ENCODE measurements around the gene NUDT22. TPM values are rescaled to one million over a fixed set of nuclear protein-coding genes. Genes with fewer than 3 reads are reported as not detected.

Gene NUDT22
- total RNA-seq, 2 experiments from 2014 or later = 102 to 103 TPM

- peak overlapping the region; percentile 9 for H3K27ac Mint-ChIP-seq
- H3K9me3 Mint-ChIP-seq = no peaks in the 10 kb centered on the region
- H3K4me3 Mint-ChIP-seq = no peak overlapping the region
- ATAC-seq (ENCODE audit: low read depth) = no peak
- H3K4me1 Mint-ChIP-seq = peaks cover 31% of the 10 kb centered on the region
- H3K27me3 Mint-ChIP-seq = no peaks in the 10 kb centered on the region
- H3K36me3 Mint-ChIP-seq = peaks cover 30% of the 10 kb centered on the region
- POLR2A ChIA-PET = interaction anchor here (14.2 kb wide), 1 partner anchor 15 kb away, joined by 246 read pairs; the partner anchor contains the start of gene FERMT3
- DNase-seq = no peak
Observed at GRCh38 chr11:64192434-64192833, 33.6 kb upstream of the NUDT22 start.

GRCh38 chr11:64196626-64197025, 29.4 kb upstream of the NUDT22 start:
- Mint-ChIP-seq H3K4me3 (no peak overlapping the region), H3K4me1 (peaks cover 19% of the 10 kb centered on the region), H3K9me3 (no peaks in the 10 kb centered on the region), H3K27me3 (no peaks in the 10 kb centered on the region), H3K36me3 (peaks cover 30% of the 10 kb centered on the region), H3K27ac (peak overlapping the region; percentile 77)
- DNase-seq = no peak
- no peak for ATAC-seq (ENCODE audit: low read depth)
- POLR2A ChIA-PET = interaction anchor here (0.7 to 14.2 kb wide), 4 partner anchors 11 to 16 kb away, joined by 3 to 246 read pairs (median 4); partner anchors contain the start of genes FERMT3 and STIP1

- no peaks in the 10 kb centered on the region for H3K9me3 Mint-ChIP-seq
- DNase-seq (no peak), ATAC-seq (ENCODE audit: low read depth) (no peak)
- H3K36me3 Mint-ChIP-seq = peaks cover 37% of the 10 kb centered on the region
- no peak overlapping the region for H3K4me3 Mint-ChIP-seq
- no peak overlapping the region for H3K27ac Mint-ChIP-seq
- no peaks in the 10 kb centered on the region for H3K27me3 Mint-ChIP-seq
- POLR2A ChIA-PET = interaction anchor here (0.6 kb wide), 1 partner anchor 12 kb away, joined by 7 read pairs; the partner anchor contains the start of gene STIP1
- peaks cover 17% of the 10 kb centered on the region for H3K4me1 Mint-ChIP-seq
Observed at GRCh38 chr11:64198511-64198910, 27.6 kb upstream of the NUDT22 start.

GRCh38 chr11:64201543-64201942, 24.5 kb upstream of the NUDT22 start:
- no peak for ATAC-seq (ENCODE audit: low read depth)
- no peak overlapping the region for H3K4me3 Mint-ChIP-seq
- H3K4me1 Mint-ChIP-seq = peaks cover 31% of the 10 kb centered on the region
- H3K36me3 Mint-ChIP-seq = peaks cover 38% of the 10 kb centered on the region
- POLR2A ChIA-PET = interaction anchor here (0.6 to 17.3 kb wide), 5 partner anchors 10 to 101 kb away, joined by 3 to 419 read pairs (median 76); partner anchors contain the start of genes DNAJC4, ESRRA, NUDT22 and STIP1
- no peak for DNase-seq
- no peaks in the 10 kb centered on the region for H3K9me3 Mint-ChIP-seq
- H3K27ac Mint-ChIP-seq = peak overlapping the region; percentile 43
- no peaks in the 10 kb centered on the region for H3K27me3 Mint-ChIP-seq

- H3K9me3 Mint-ChIP-seq = no peaks in the 10 kb centered on the region
- no peaks in the 10 kb centered on the region for H3K27me3 Mint-ChIP-seq
- DNase-seq = no peak
- POLR2A ChIA-PET = interaction anchor here (5.9 to 17.3 kb wide), 4 partner anchors 12 to 100 kb away, joined by 76 to 419 read pairs (median 170); partner anchors contain the start of genes DNAJC4, ESRRA, NUDT22 and STIP1
- no peak overlapping the region for H3K27ac Mint-ChIP-seq
- peaks cover 33% of the 10 kb centered on the region for H3K36me3 Mint-ChIP-seq
- H3K4me1 Mint-ChIP-seq = peaks cover 28% of the 10 kb centered on the region
- no peak overlapping the region for H3K4me3 Mint-ChIP-seq
- ATAC-seq (ENCODE audit: low read depth) = no peak
Observed at GRCh38 chr11:64202992-64203391, 23.1 kb upstream of the NUDT22 start.

- Mint-ChIP-seq H3K4me1 (peaks cover 28% of the 10 kb centered on the region), H3K27me3 (no peaks in the 10 kb centered on the region), H3K36me3 (peaks cover 33% of the 10 kb centered on the region), H3K9me3 (no peaks in the 10 kb centered on the region), H3K27ac (peak overlapping the region; percentile 40), H3K4me3 (no peak overlapping the region)
- POLR2A ChIA-PET = interaction anchor here (0.8 to 17.3 kb wide), 7 partner anchors 13 to 114 kb away, joined by 3 to 419 read pairs (median 94); partner anchors contain the start of genes DNAJC4, ESRRA, FKBP2 and NUDT22
- DNase-seq (no peak), ATAC-seq (ENCODE audit: low read depth) (no peak)
Observed at GRCh38 chr11:64203421-64204079, 22.5 kb upstream of the NUDT22 start.

- DNase-seq (no peak), ATAC-seq (ENCODE audit: low read depth) (no peak)
- Mint-ChIP-seq H3K9me3 (no peaks in the 10 kb centered on the region), H3K4me1 (peaks cover 32% of the 10 kb centered on the region), H3K36me3 (peaks cover 36% of the 10 kb centered on the region), H3K4me3 (no peak overlapping the region), H3K27me3 (no peaks in the 10 kb centered on the region), H3K27ac (peak overlapping the region; percentile 87)
- POLR2A ChIA-PET = interaction anchor here (0.8 to 17.3 kb wide), 7 partner anchors 13 to 114 kb away, joined by 3 to 419 read pairs (median 94); partner anchors contain the start of genes DNAJC4, ESRRA, FKBP2 and NUDT22
Observed at GRCh38 chr11:64204080-64204440, 22.0 kb upstream of the NUDT22 start.

GRCh38 chr11:64204464-64204989, 21.5 kb upstream of the NUDT22 start:
- DNase-seq = peak; percentile 76
- Mint-ChIP-seq H3K36me3 (peaks cover 39% of the 10 kb centered on the region), H3K4me3 (peak overlapping the region; percentile 67), H3K9me3 (no peaks in the 10 kb centered on the region), H3K4me1 (peaks cover 34% of the 10 kb centered on the region), H3K27me3 (no peaks in the 10 kb centered on the region), H3K27ac (peak overlapping the region; percentile 87)
- POLR2A ChIA-PET = interaction anchor here (0.6 to 17.3 kb wide), 9 partner anchors 13 to 113 kb away, joined by 3 to 419 read pairs (median 76); partner anchors contain the start of genes DNAJC4, ESRRA, FKBP2 and NUDT22
- ATAC-seq (ENCODE audit: low read depth) = peak; percentile 39

GRCh38 chr11:64206457-64207255, 19.4 kb upstream of the NUDT22 start, which contains the start of gene FERMT3:
Gene FERMT3, plus strand, starts transcription at chr11:64206721. Its CDS starts 644 bp downstream, at chr11:64207365.
- ATAC-seq (ENCODE audit: low read depth) = peak; percentile 74
- H3K36me3 Mint-ChIP-seq = peaks cover 33% of the 10 kb centered on the region
- POLR2A ChIA-PET = interaction anchor here (0.6 to 17.3 kb wide), 18 partner anchors 16 to 1366 kb away, joined by 3 to 419 read pairs (median 8); partner anchors contain the start of genes BAD, CCDC88B, DNAJC4 and ESRRA
- no peaks in the 10 kb centered on the region for H3K27me3 Mint-ChIP-seq
- H3K4me1 Mint-ChIP-seq = peaks cover 28% of the 10 kb centered on the region
- H3K27ac Mint-ChIP-seq = peak within 1 kb of the TSS; percentile 94
- DNase-seq = peak; percentile 82
- peak within 1 kb of the TSS; percentile 92 for H3K4me3 Mint-ChIP-seq
- no peaks in the 10 kb centered on the region for H3K9me3 Mint-ChIP-seq

- ATAC-seq (ENCODE audit: low read depth) = peak; percentile 76
- Mint-ChIP-seq H3K4me1 (peaks cover 32% of the 10 kb centered on the region), H3K27ac (peak overlapping the region; percentile 94), H3K27me3 (no peaks in the 10 kb centered on the region), H3K36me3 (peaks cover 32% of the 10 kb centered on the region), H3K9me3 (no peaks in the 10 kb centered on the region), H3K4me3 (peak overlapping the region; percentile 92)
- POLR2A ChIA-PET = interaction anchor here (0.8 to 17.3 kb wide), 13 partner anchors 16 to 1366 kb away, joined by 3 to 419 read pairs (median 13); partner anchors contain the start of genes BAD, CCDC88B, DNAJC4 and ESRRA
- DNase-seq = peak; percentile 84
Observed at GRCh38 chr11:64207256-64208085, 18.6 kb upstream of the NUDT22 start.

GRCh38 chr11:64208086-64208795, 17.8 kb upstream of the NUDT22 start:
- Mint-ChIP-seq H3K36me3 (peaks cover 35% of the 10 kb centered on the region), H3K27ac (peak overlapping the region; percentile 94), H3K9me3 (no peaks in the 10 kb centered on the region), H3K4me3 (peak overlapping the region; percentile 92), H3K27me3 (no peaks in the 10 kb centered on the region), H3K4me1 (peaks cover 32% of the 10 kb centered on the region)
- POLR2A ChIA-PET = interaction anchor here (1.0 to 17.3 kb wide), 12 partner anchors 17 to 1367 kb away, joined by 3 to 419 read pairs (median 18); partner anchors contain the start of genes BAD, CCDC88B, DNAJC4 and ESRRA
- ATAC-seq (ENCODE audit: low read depth) (no peak), DNase-seq (no peak)

Data from activated naive CD8-positive, alpha-beta T cell treated with anti-CD3 and anti-CD28 coated beads, Interleukin-2, amount 10 ng/mL, durations not matched to agents 7 days and 5 days (primary cell).